Measurements from ENCODE around the gene CILP2. TPM values are rescaled to one million over a fixed set of nuclear protein-coding genes. Genes with fewer than 3 reads are reported as not detected.

CILP2 gene, protein sequence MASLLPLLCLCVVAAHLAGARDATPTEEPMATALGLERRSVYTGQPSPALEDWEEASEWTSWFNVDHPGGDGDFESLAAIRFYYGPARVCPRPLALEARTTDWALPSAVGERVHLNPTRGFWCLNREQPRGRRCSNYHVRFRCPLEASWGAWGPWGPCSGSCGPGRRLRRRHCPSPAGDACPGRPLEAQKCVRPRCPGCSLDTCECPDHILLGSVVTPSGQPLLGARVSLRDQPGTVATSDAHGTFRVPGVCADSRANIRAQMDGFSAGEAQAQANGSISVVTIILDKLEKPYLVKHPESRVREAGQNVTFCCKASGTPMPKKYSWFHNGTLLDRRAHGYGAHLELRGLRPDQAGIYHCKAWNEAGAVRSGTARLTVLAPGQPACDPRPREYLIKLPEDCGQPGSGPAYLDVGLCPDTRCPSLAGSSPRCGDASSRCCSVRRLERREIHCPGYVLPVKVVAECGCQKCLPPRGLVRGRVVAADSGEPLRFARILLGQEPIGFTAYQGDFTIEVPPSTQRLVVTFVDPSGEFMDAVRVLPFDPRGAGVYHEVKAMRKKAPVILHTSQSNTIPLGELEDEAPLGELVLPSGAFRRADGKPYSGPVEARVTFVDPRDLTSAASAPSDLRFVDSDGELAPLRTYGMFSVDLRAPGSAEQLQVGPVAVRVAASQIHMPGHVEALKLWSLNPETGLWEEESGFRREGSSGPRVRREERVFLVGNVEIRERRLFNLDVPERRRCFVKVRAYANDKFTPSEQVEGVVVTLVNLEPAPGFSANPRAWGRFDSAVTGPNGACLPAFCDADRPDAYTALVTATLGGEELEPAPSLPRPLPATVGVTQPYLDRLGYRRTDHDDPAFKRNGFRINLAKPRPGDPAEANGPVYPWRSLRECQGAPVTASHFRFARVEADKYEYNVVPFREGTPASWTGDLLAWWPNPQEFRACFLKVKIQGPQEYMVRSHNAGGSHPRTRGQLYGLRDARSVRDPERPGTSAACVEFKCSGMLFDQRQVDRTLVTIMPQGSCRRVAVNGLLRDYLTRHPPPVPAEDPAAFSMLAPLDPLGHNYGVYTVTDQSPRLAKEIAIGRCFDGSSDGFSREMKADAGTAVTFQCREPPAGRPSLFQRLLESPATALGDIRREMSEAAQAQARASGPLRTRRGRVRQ
- total RNA-seq (under 1 TPM in 4 of 5 experiments, not detected in 1; 0.32 to 0.53 (median 0.49) TPM), polyA plus RNA-seq (under 1 TPM; 0.27 to 0.69 TPM), total RNA-seq (1.7 reads per million, percentile 7 among the genes with 10 or more reads in this experiment)

DNA sequence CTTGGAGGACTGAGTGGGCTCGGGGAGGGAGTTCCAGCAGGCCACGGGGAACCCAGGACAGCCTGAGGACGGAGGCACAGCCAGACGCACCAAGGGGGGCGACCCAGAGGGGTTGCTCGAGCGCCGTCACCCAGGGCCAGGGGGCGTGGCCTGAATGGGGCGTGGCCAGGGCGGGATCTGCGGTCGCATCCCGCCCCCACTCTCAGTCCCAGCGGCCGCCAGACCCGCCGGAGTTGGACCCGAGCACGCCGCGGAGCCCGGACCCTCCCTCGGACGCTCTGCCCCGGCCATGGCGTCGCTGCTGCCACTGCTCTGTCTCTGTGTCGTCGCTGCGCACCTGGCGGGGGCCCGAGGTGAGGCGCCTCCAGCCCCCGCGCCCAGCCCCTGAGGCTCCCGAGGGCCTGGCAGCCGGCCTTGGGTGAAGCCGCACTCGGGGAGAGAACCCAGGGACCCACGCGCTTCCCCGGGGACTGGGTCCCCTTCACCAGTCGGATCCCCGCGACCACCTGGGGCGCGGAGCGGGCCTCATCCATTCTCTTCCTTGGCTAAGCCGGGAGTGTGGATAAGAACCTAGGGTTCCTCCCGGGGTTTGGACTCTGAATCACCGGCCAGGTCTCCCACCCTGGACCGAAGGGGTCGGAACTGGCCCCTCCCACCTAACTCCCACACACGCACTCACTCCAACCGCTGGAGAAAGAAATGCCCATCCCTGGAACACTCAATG, at the start of gene CILP2:
Gene CILP2 (plus strand): TSS at position 205 of the 724 bp plus-strand sequence. CDS start 85 bp downstream, at position 290.
- H3K27me3 ChIP-seq (ENCODE audit: control insufficient read depth in 2 of 2, insufficient read depth in 2 of 2, low read length in 2 of 2) = no peaks in the 10 kb centered on the region
- Mint-ChIP-seq H3K4me1 (peaks cover 17 to 45% (median 38%) of the 10 kb centered on the region in 7 donors), H3K36me3 (peaks cover 0 to 7% (median 0%) of the 10 kb centered on the region in 5 donors), H3K27ac (peak within 1 kb of the TSS in 7 of 9 donors; percentile 13 to 86 (median 79)), H3K9me3 (peaks cover 0 to 4% (median 0%) of the 10 kb centered on the region in 11 donors), H3K4me3 (peak within 1 kb of the TSS; percentile 10 to 84 (median 73)), H3K27me3 (peaks cover 0 to 31% (median 4%) of the 10 kb centered on the region in 5 donors)
- ChIA-PET POLR2A (no interaction called here), CTCF (interaction anchor here (0.8 to 1.0 kb wide), 2 partner anchors 9 to 17 kb away, joined by 3 read pairs; no protein-coding TSS in a partner anchor)
- DNase-seq (peak in 3 of 9 donors; percentile 36 to 43 (median 37)), ATAC-seq (no peak)
- H3K4me1 ChIP-seq (ENCODE audit: control insufficient read depth in 2 of 2, insufficient read depth in 2 of 2, low read length in 2 of 2) = peaks cover 15 to 25% of the 10 kb centered on the region in 2 donors
- intact Hi-C loops (cut with micrococcal nuclease) = loop anchor here in 1 of 2 donors (2.0 to 5.0 kb wide), 2 partner anchors 61 to 284 kb away; partner anchors contain the start of gene ZNF506
- H3K4me3 ChIP-seq (ENCODE audit: low read length) = no peak within 1 kb of the TSS
- H3K9me3 ChIP-seq (ENCODE audit: control insufficient read depth in 2 of 3, low read length in 3 of 3) = no peaks in the 10 kb centered on the region
- no peaks in the 10 kb centered on the region for H3K36me3 ChIP-seq (ENCODE audit: control insufficient read depth in 2 of 3, insufficient read depth in 3 of 3, low read length in 3 of 3)
- H3K27ac ChIP-seq (ENCODE audit: low read depth, low read length) = no peak within 1 kb of the TSS

DNA sequence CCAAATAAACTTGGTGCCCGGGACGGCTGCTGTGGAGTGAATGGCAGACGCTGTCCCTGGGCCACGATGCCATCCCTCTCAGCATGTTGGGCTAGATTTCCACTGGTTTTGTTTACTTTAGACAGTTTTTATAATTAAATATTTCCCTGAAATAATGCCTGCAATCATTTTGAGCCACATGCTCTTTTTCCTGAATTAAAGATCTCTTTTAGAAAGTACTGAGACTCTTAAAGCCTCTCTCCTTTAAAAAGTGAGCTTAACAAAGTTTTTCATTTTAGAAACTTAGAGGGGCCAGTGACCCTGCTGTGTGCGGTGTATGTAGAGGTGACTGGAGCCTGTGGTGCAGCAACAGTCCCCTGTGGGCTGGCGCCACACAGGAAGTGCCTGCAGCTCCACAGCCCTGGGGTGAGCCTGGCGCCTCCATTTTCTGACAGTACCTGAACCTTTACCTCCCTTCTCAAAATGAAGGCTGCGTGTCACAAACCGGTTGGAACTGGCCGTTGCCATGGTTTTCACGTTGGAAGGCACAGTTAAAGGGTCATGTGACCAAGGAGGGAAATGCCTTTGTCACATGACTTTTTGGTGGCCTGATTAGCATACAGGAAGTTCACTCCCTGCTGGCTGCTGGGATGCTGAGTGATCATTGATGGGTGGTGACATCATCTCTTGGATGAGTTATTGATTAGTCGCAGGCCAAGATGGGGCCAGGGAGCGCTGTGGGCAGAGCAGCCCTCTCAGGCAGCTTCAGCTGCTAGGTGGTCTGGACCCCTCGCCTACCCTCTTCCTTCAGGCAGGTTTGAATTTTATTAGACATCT, 49.0 kb upstream of the CILP2 start:
- H3K27ac Mint-ChIP-seq = peak overlapping the region; percentile 96 to 99 (median 99)

DNA sequence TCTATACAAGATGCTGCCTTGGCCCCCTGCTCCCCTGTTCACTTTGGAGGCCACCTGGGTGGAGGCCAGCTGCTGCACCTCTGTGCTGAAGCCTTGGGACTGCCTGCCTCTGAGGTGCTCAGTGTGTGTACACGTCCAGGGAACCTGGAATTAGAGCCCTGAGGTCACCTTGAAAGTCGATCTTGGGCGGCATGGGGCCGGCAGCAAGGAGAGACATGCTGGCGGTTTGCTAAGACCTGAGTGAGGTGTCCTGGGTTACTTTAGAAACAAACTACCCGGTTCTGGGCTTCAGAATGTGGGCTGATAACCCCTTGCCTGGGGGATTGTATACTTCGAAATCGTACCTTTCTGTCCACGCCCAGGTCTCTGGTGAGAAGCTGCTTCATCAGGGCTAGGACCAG, 48.3 kb upstream of the CILP2 start:
- peaks cover 7 to 27% (median 14%) of the 10 kb centered on the region in 3 experiments for H3K36me3 ChIP-seq (ENCODE audit: control insufficient read depth in 2 of 3, insufficient read depth in 3 of 3, low read length in 3 of 3)
- H3K4me1 ChIP-seq (ENCODE audit: control insufficient read depth in 2 of 2, insufficient read depth in 2 of 2, low read length in 2 of 2) = peaks cover 33 to 50% of the 10 kb centered on the region in 2 donors
- peak overlapping the region in 9 of 10 donors; percentile 58 to 84 (median 76) for H3K4me3 Mint-ChIP-seq
- H3K27me3 Mint-ChIP-seq = no peaks in the 10 kb centered on the region
- H3K4me1 Mint-ChIP-seq = peaks cover 27 to 61% (median 52%) of the 10 kb centered on the region in 7 donors
- CTCF ChIA-PET = interaction anchor here (0.5 to 4.0 kb wide), 24 partner anchors 22 to 349 kb away, joined by 3 to 94 read pairs (median 4); partner anchors contain the start of gene GATAD2A
- intact Hi-C loops (cut with micrococcal nuclease) = loop anchor here (1.0 to 10.0 kb wide), 14 partner anchors 26 to 428 kb away; partner anchors contain the start of genes BORCS8 (in 2 of the 2), GATAD2A (in 2 of the 2), MAU2 (in 2 of the 2) and NDUFA13 (in 2 of the 2)
- H3K36me3 Mint-ChIP-seq = peaks cover 0 to 13% (median 2%) of the 10 kb centered on the region in 5 donors
- DNase-seq (peak in 3 of 9 donors; percentile 18 to 37 (median 26)), ATAC-seq (peak; percentile 13)
- no peaks in the 10 kb centered on the region for H3K27me3 ChIP-seq (ENCODE audit: control insufficient read depth in 2 of 2, insufficient read depth in 2 of 2, low read length in 2 of 2)
- peak overlapping the region; percentile 31 for H3K4me3 ChIP-seq (ENCODE audit: low read length)
- no peaks in the 10 kb centered on the region for H3K9me3 Mint-ChIP-seq
- no peaks in the 10 kb centered on the region for H3K9me3 ChIP-seq (ENCODE audit: control insufficient read depth in 2 of 3, low read length in 3 of 3)
- POLR2A ChIA-PET = interaction anchor here (0.7 to 6.4 kb wide), 15 partner anchors 19 to 570 kb away, joined by 3 to 101 read pairs (median 4); partner anchors contain the start of genes BORCS8, DDX49, GATAD2A and NDUFA13
- H3K27ac ChIP-seq (ENCODE audit: low read depth, low read length) = peak overlapping the region; percentile 81
- H3K27ac Mint-ChIP-seq = peak overlapping the region; percentile 96 to 99 (median 99)

More for the DNA sequence above, 49.0 kb upstream of the CILP2 start:
- H3K27me3 Mint-ChIP-seq = no peaks in the 10 kb centered on the region
- no peaks in the 10 kb centered on the region for H3K27me3 ChIP-seq (ENCODE audit: control insufficient read depth in 2 of 2, insufficient read depth in 2 of 2, low read length in 2 of 2)
- ATAC-seq = peak; percentile 90
- H3K9me3 ChIP-seq (ENCODE audit: control insufficient read depth in 2 of 3, low read length in 3 of 3) = no peaks in the 10 kb centered on the region
- peaks cover 33 to 51% of the 10 kb centered on the region in 2 donors for H3K4me1 ChIP-seq (ENCODE audit: control insufficient read depth in 2 of 2, insufficient read depth in 2 of 2, low read length in 2 of 2)
- H3K27ac ChIP-seq (ENCODE audit: low read depth, low read length) = peak overlapping the region; percentile 81
- peak overlapping the region; percentile 58 to 84 (median 78) for H3K4me3 Mint-ChIP-seq
- peak overlapping the region; percentile 22 for H3K4me3 ChIP-seq (ENCODE audit: low read length)
- peaks cover 0 to 10% (median 0%) of the 10 kb centered on the region in 5 donors for H3K36me3 Mint-ChIP-seq
- ChIA-PET CTCF (interaction anchor here (0.6 to 4.0 kb wide), 13 partner anchors 25 to 570 kb away, joined by 3 to 94 read pairs (median 6); partner anchors contain the start of genes COPE, DDX49 and GATAD2A), POLR2A (interaction anchor here (0.8 to 6.4 kb wide), 19 partner anchors 10 to 426 kb away, joined by 3 to 101 read pairs (median 4); partner anchors contain the start of genes BORCS8, GATAD2A, NDUFA13 and TSSK6)
- peaks cover 27 to 61% (median 52%) of the 10 kb centered on the region in 7 donors for H3K4me1 Mint-ChIP-seq
- intact Hi-C loops (cut with micrococcal nuclease) = loop anchor here (1.0 to 10.0 kb wide), 12 partner anchors 27 to 427 kb away; partner anchors contain the start of genes BORCS8 (in 2 of the 2), GATAD2A (in 2 of the 2), MAU2 (in 2 of the 2) and NDUFA13 (in 2 of the 2)
- H3K9me3 Mint-ChIP-seq = no peaks in the 10 kb centered on the region
- peaks cover under 1 to 20% (median 8%) of the 10 kb centered on the region in 3 experiments for H3K36me3 ChIP-seq (ENCODE audit: control insufficient read depth in 2 of 3, insufficient read depth in 3 of 3, low read length in 3 of 3)
- DNase-seq = peak; percentile 63 to 97 (median 94)

DNA sequence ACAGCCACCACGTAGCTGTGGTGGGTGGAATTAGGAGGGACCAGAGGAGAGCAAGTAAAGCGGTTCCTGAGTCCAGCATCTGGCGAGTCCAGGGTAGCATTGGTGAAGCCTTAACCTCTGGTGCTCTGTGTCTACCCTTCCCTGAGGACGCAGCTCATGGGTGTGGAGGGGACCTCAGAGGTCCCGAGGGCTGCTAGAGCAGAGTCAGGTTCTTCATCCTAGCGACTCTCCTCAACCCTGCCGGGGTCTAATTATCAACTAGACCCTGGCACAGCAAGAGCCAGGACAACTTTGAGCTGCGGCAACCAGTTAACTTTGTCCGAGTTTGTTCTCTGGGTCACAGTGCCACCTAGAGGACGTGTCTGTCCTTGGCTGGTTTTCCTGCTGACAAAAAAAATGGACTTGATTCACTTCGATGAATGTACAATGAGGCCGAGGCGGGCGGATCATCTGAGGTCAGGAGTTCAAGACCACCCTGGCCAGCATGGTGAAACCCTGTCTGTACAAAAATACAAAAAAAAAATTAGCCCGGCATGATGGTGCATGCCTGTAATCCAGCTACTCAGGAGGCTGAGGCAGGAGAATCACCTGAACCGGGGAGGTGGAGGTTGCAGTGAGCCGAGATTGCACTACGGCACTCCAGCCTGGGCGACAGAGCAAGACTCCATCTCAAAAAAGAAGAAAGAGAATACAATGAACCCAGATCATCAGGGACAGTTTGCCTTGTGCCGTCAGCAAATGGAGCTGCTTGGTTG, 47.7 kb upstream of the CILP2 start:
- Mint-ChIP-seq H3K4me3 (peak overlapping the region in 6 of 10 donors; percentile 58 to 84 (median 75)), H3K36me3 (peaks cover 0 to 16% (median 3%) of the 10 kb centered on the region in 5 donors), H3K27me3 (no peaks in the 10 kb centered on the region), H3K27ac (peak overlapping the region; percentile 96 to 99 (median 99)), H3K4me1 (peaks cover 26 to 56% (median 50%) of the 10 kb centered on the region in 7 donors), H3K9me3 (no peaks in the 10 kb centered on the region)
- H3K9me3 ChIP-seq (ENCODE audit: control insufficient read depth in 2 of 3, low read length in 3 of 3) = no peaks in the 10 kb centered on the region
- ChIA-PET POLR2A (interaction anchor here (0.6 to 6.4 kb wide), 17 partner anchors 19 to 571 kb away, joined by 3 to 101 read pairs (median 4); partner anchors contain the start of genes BORCS8, DDX49, GATAD2A and NDUFA13), CTCF (interaction anchor here (0.5 to 4.0 kb wide), 32 partner anchors 15 to 350 kb away, joined by 3 to 94 read pairs (median 4); partner anchors contain the start of gene GATAD2A)
- DNase-seq (peak; percentile 59 to 83 (median 77)), ATAC-seq (peak; percentile 64)
- intact Hi-C loops (cut with micrococcal nuclease) = loop anchor here in 1 of 2 donors (1.0 to 2.0 kb wide), 3 partner anchors 123 to 344 kb away; no protein-coding TSS in a partner anchor
- no peaks in the 10 kb centered on the region for H3K27me3 ChIP-seq (ENCODE audit: control insufficient read depth in 2 of 2, insufficient read depth in 2 of 2, low read length in 2 of 2)
- peak overlapping the region; percentile 31 for H3K4me3 ChIP-seq (ENCODE audit: low read length)
- H3K36me3 ChIP-seq (ENCODE audit: control insufficient read depth in 2 of 3, insufficient read depth in 3 of 3, low read length in 3 of 3) = peaks cover 7 to 31% (median 14%) of the 10 kb centered on the region in 3 experiments
- peak overlapping the region; percentile 81 for H3K27ac ChIP-seq (ENCODE audit: low read depth, low read length)
- peaks cover 33 to 44% of the 10 kb centered on the region in 2 donors for H3K4me1 ChIP-seq (ENCODE audit: control insufficient read depth in 2 of 2, insufficient read depth in 2 of 2, low read length in 2 of 2)

Measured in naive thymus-derived CD4-positive, alpha-beta T cell (primary cell).